ENCODE measurements around the gene SLC28A1. TPM values are rescaled to one million over a fixed set of nuclear protein-coding genes. Genes with fewer than 3 reads are reported as not detected.
"Not testable (repeated sequence)": the region's sequence is repeated elsewhere in the genome, so short reads cannot be mapped to it uniquely, and the experiment has no call there.

Gene SLC28A1
- total RNA-seq, 2 experiments from 2014 or later, result not detected

- DNase-seq (ENCODE audit: low spot score), result no peak
- intact Hi-C loops (cut with micrococcal nuclease; ENCODE audit: unreplicated experiment), result loop anchor here (5.0 kb wide), 1 partner anchor 48 kb away; no protein-coding TSS in a partner anchor
- no peaks in the 10 kb centered on the region for H3K9me3 ChIP-seq (ENCODE audit: low read length)
- no peaks in the 10 kb centered on the region for H3K4me1 ChIP-seq (ENCODE audit: insufficient read depth, low read length, poor library complexity, severe bottlenecking)
- ChIA-PET CTCF (ENCODE audit: unreplicated experiment) (no interaction called here), POLR2A (no interaction called here)
- H3K36me3 ChIP-seq (ENCODE audit: insufficient read depth, low read length), result no peaks in the 10 kb centered on the region
- no peak overlapping the region for H3K4me3 ChIP-seq (ENCODE audit: low read depth, low read length, poor library complexity, severe bottlenecking)
- no peaks in the 10 kb centered on the region for H4K20me1 ChIP-seq (ENCODE audit: insufficient read depth, low read length)
- H3K4me2 ChIP-seq (ENCODE audit: low read length), result no peak overlapping the region
- H3K79me2 ChIP-seq (ENCODE audit: insufficient read depth, low read depth, low read length), result no peaks in the 10 kb centered on the region
- TF ChIP-seq EZH2phosphoT487 (IDR thresholded peaks at IDR 0.05; ENCODE audit: borderline replicate concordance, low read depth, low read length) (no peak), CTCF (conservative IDR thresholded peaks at IDR 0.05; ENCODE audit: low read length) (no peak)
- no peak overlapping the region for H2AFZ ChIP-seq (ENCODE audit: low read length)
- H3K9me2 ChIP-seq (ENCODE audit: insufficient read depth, low read length), result no peaks in the 10 kb centered on the region
- no peak overlapping the region for H3K27ac ChIP-seq (ENCODE audit: low read depth, low read length, poor library complexity, severe bottlenecking)
- no TSS peak for BruUV-seq (replicated peaks)
Measured at GRCh38 chr15:84874981-84875699, 9.3 kb upstream of the SLC28A1 start.

- no peak overlapping the region for H3K27ac ChIP-seq (ENCODE audit: low read depth, low read length, poor library complexity, severe bottlenecking)
- CTCF ChIA-PET (ENCODE audit: unreplicated experiment), result interaction anchor here (1.0 kb wide), 1 partner anchor 11 kb away, joined by 3 read pairs; no protein-coding TSS in a partner anchor
- no peak overlapping the region for H3K4me2 ChIP-seq (ENCODE audit: low read length)
- POLR2A ChIA-PET, result interaction anchor here (0.6 to 0.9 kb wide), 3 partner anchors 86 to 275 kb away, joined by 3 to 4 read pairs (median 3); no protein-coding TSS in a partner anchor
- H3K9me3 ChIP-seq (ENCODE audit: low read length), result no peaks in the 10 kb centered on the region
- intact Hi-C loops (cut with micrococcal nuclease; ENCODE audit: unreplicated experiment), result loop anchor here (5.0 kb wide), 1 partner anchor 49 kb away; no protein-coding TSS in a partner anchor
- H3K4me3 ChIP-seq (ENCODE audit: low read depth, low read length, poor library complexity, severe bottlenecking), result no peak overlapping the region
- BruUV-seq (replicated peaks), result no TSS peak
- no peak overlapping the region for H2AFZ ChIP-seq (ENCODE audit: low read length)
- no peak for DNase-seq (ENCODE audit: low spot score)
- no peak for TF ChIP-seq EZH2phosphoT487 (IDR thresholded peaks at IDR 0.05; ENCODE audit: borderline replicate concordance, low read depth, low read length)
- no peak for TF ChIP-seq CTCF (conservative IDR thresholded peaks at IDR 0.05; ENCODE audit: low read length)
- H4K20me1 ChIP-seq (ENCODE audit: insufficient read depth, low read length), result no peaks in the 10 kb centered on the region
- no peaks in the 10 kb centered on the region for H3K36me3 ChIP-seq (ENCODE audit: insufficient read depth, low read length)
- no peaks in the 10 kb centered on the region for H3K9me2 ChIP-seq (ENCODE audit: insufficient read depth, low read length)
- H3K79me2 ChIP-seq (ENCODE audit: insufficient read depth, low read depth, low read length), result no peaks in the 10 kb centered on the region
- H3K4me1 ChIP-seq (ENCODE audit: insufficient read depth, low read length, poor library complexity, severe bottlenecking), result no peaks in the 10 kb centered on the region
Measured at GRCh38 chr15:84876269-84876668, 8.2 kb upstream of the SLC28A1 start.

GRCh38 chr15:84877701-84878100, 6.8 kb upstream of the SLC28A1 start:
- BruUV-seq (replicated peaks); H3K4me3 ChIP-seq (ENCODE audit: low read depth, low read length, poor library complexity, severe bottlenecking); H3K9me3 ChIP-seq (ENCODE audit: low read length); H2AFZ ChIP-seq (ENCODE audit: low read length); H4K20me1 ChIP-seq (ENCODE audit: insufficient read depth, low read length); DNase-seq (ENCODE audit: low spot score); H3K36me3 ChIP-seq (ENCODE audit: insufficient read depth, low read length); H3K9me2 ChIP-seq (ENCODE audit: insufficient read depth, low read length); H3K79me2 ChIP-seq (ENCODE audit: insufficient read depth, low read depth, low read length); H3K4me2 ChIP-seq (ENCODE audit: low read length); H3K27ac ChIP-seq (ENCODE audit: low read depth, low read length, poor library complexity, severe bottlenecking); H3K4me1 ChIP-seq (ENCODE audit: insufficient read depth, low read length, poor library complexity, severe bottlenecking); CTCF ChIA-PET (ENCODE audit: unreplicated experiment): not testable (repeated sequence)
- intact Hi-C loops (cut with micrococcal nuclease; ENCODE audit: unreplicated experiment), result loop anchor here (1.0 to 5.0 kb wide), 4 partner anchors 50 to 289 kb away; partner anchors contain the start of genes NMB and WDR73
- POLR2A ChIA-PET, result interaction anchor here (0.6 to 0.7 kb wide), 2 partner anchors 34 to 145 kb away, joined by 3 read pairs; no protein-coding TSS in a partner anchor

Measured in OCI-LY7 (cell line).